ENCODE data around the gene TRIP10.

TRIP10 gene

GRCh38 chr19:6712231-6712630, 27.2 kb upstream of the TRIP10 start:
- no peak for DNase-seq (ENCODE audit: low spot score)

- no peak for DNase-seq (ENCODE audit: low spot score)
Observed at GRCh38 chr19:6712692-6713670, 26.5 kb upstream of the TRIP10 start.

- DNase-seq (ENCODE audit: low spot score): no peak
Observed at GRCh38 chr19:6713773-6714692, 25.4 kb upstream of the TRIP10 start.

GRCh38 chr19:6714749-6715555, 24.5 kb upstream of the TRIP10 start:
- DNase-seq (ENCODE audit: low spot score): no peak

GRCh38 chr19:6716610-6716970, 22.9 kb upstream of the TRIP10 start:
- no peak for DNase-seq (ENCODE audit: low spot score)

- no peak for DNase-seq (ENCODE audit: low spot score)
Observed at GRCh38 chr19:6717036-6717435, 22.4 kb upstream of the TRIP10 start.

- DNase-seq (ENCODE audit: low spot score): no peak
Observed at GRCh38 chr19:6717441-6717971, 22.0 kb upstream of the TRIP10 start.

GRCh38 chr19:6718111-6718740, 21.3 kb upstream of the TRIP10 start:
- no peak for DNase-seq (ENCODE audit: low spot score)

GRCh38 chr19:6718741-6719539, 20.5 kb upstream of the TRIP10 start:
- DNase-seq (ENCODE audit: low spot score): no peak

GRCh38 chr19:6719540-6719861, 20.0 kb upstream of the TRIP10 start:
- no peak for DNase-seq (ENCODE audit: low spot score)

- no peak for DNase-seq (ENCODE audit: low spot score)
Observed at GRCh38 chr19:6719992-6720368, 19.5 kb upstream of the TRIP10 start.

- DNase-seq (ENCODE audit: low spot score): no peak
Observed at GRCh38 chr19:6720369-6721137, 18.9 kb upstream of the TRIP10 start, which contains the start of gene C3. TSS of gene C3 (minus strand) at chr19:6720650. CDS start at chr19:6720589, 61 bp downstream.

GRCh38 chr19:6721138-6721474, 18.4 kb upstream of the TRIP10 start:
- no peak for DNase-seq (ENCODE audit: low spot score)

GRCh38 chr19:6721773-6722172, 17.7 kb upstream of the TRIP10 start:
- DNase-seq (ENCODE audit: low spot score): no peak

- DNase-seq (ENCODE audit: low spot score): no peak
Observed at GRCh38 chr19:6723108-6723618, 16.3 kb upstream of the TRIP10 start.

- no peak for DNase-seq (ENCODE audit: low spot score)
Observed at GRCh38 chr19:6723738-6724137, 15.7 kb upstream of the TRIP10 start.

- DNase-seq (ENCODE audit: low spot score): no peak
Observed at GRCh38 chr19:6724631-6725492, 14.6 kb upstream of the TRIP10 start.

- no peak for DNase-seq (ENCODE audit: low spot score)
Observed at GRCh38 chr19:6725513-6726231, 13.8 kb upstream of the TRIP10 start.

Data from CD4-positive, alpha-beta T cell treated with Interleukin-6 at 100 ng/mL for 8 hours (primary cell).